HepG2 (cell line): Measurements from ENCODE around the gene RCBTB1. TPM values are rescaled to one million over a fixed set of nuclear protein-coding genes. Genes with fewer than 3 reads are reported as not detected.

Source experiments
- ATAC-seq: fragments of 200-7000 bp; cut with Tn5 transposase; 3 replicates; pipeline ENCODE4 v1.9.1; 2020; ENCODE audit warnings: mild to moderate bottlenecking, moderate library complexity
- BruUV-seq: library from RNA; stranded (reverse); fragments of 400-500 nt; replicated peaks from 2 replicates; lab custom pipeline; 2021; lab: Mats Ljungman, UMichigan
- CTCF ChIA-PET: fragments of 300-600 bp; formaldehyde crosslinking; extraction: SDS; loops from one replicate; lab custom pipeline; 2021; ENCODE audit warnings: low total read pairs, inconsistent platforms, low intra/inter-chr PET ratio; lab: Yijun Ruan, JAX
- POLR2A ChIA-PET: fragments of 350-600 bp; sonication (Branson Sonifier 250); formaldehyde crosslinking; loops from one replicate; lab custom pipeline; 2020; ENCODE audit warnings: antibody characterized with exemption, inconsistent platforms; lab: Yijun Ruan, JAX
- DNase-seq: peaks from one replicate; pipeline ENCODE4 v3.0.0-alpha.2; 2015; ENCODE audit warnings: low spot score
- FAIRE-seq: peaks from 3 replicates; lab custom pipeline; 2011; peaks lifted over from hg19 to GRCh38; lab: Jason Lieb, UNC
- H2AFZ ChIP-seq: one replicate; pipeline ENCODE4 v1.6.1; 2011; ENCODE audit warnings: low read length, inconsistent platforms
- H3K27ac ChIP-seq: fragments of 300-600 bp; 3 replicates; pipeline ENCODE4 v1.8.0; 2011; ENCODE audit warnings: mixed run types, mild to moderate bottlenecking, mixed read lengths, low read length, inconsistent platforms; ENCODE audit not compliant: insufficient read depth; ENCODE audit errors: extremely low read length
- H3K27me3 ChIP-seq, 2 experiments: fragments of 200-600 bp in 1 of 2; 2 replicates in 1 of 2; 3 replicates in 1 of 2; pipeline versions ENCODE4 v1.6.0 to v1.8.0; 2011; ENCODE audit warnings: low read length in 2 of 2, mild to moderate bottlenecking in 2 of 2, moderate library complexity in 2 of 2, inconsistent platforms in 1 of 2; ENCODE audit not compliant: insufficient read depth in 2 of 2, control insufficient read depth in 1 of 2
- H3K36me3 ChIP-seq, 2 experiments: fragments of 200-600 bp in 1 of 2; replicated peaks in 1 of 2; 2 replicates in 1 of 2; 3 replicates in 1 of 2; pipeline versions ENCODE4 v1.5.1 to v1.8.0; 2011; ENCODE audit warnings: low read length in 2 of 2, inconsistent platforms in 1 of 2; ENCODE audit not compliant: insufficient read depth in 2 of 2, control insufficient read depth in 1 of 2
- H3K4me1 ChIP-seq: 2 replicates; pipeline ENCODE4 v1.5.1; 2012; ENCODE audit warnings: low read length, inconsistent platforms; ENCODE audit not compliant: insufficient read depth
- H3K4me2 ChIP-seq: 2 replicates; pipeline ENCODE4 v1.6.0; 2011; ENCODE audit warnings: low read depth, low read length, inconsistent platforms
- H3K4me3 ChIP-seq, 3 experiments: fragments of 200-600 bp in 1 of 3; sonication (generic), shearing (Covaris generic) in 1 of 3; replicated peaks in 1 of 3; 2 replicates each; pipeline ENCODE4 v1.5.1; 2011 to 2016; ENCODE audit warnings: low read length in 3 of 3, inconsistent platforms in 2 of 3, low read depth in 2 of 3, mild to moderate bottlenecking in 2 of 3, control low read depth in 1 of 3, mixed read lengths in 1 of 3; ENCODE audit not compliant: insufficient read depth in 1 of 3
- H3K79me2 ChIP-seq: one replicate; pipeline ENCODE4 v1.6.1; 2011; ENCODE audit warnings: low read length, inconsistent platforms; ENCODE audit not compliant: insufficient read depth
- H3K9ac ChIP-seq: 2 replicates; pipeline ENCODE4 v1.6.0; 2011; ENCODE audit warnings: mild to moderate bottlenecking, low read depth, low read length, inconsistent platforms; ENCODE audit not compliant: insufficient read depth
- H3K9me3 ChIP-seq: 2 replicates; pipeline ENCODE4 v1.5.1; 2012; ENCODE audit warnings: mild to moderate bottlenecking, low read length
- H4K20me1 ChIP-seq: 2 replicates; pipeline ENCODE4 v1.6.0; 2011; ENCODE audit warnings: inconsistent platforms, mild to moderate bottlenecking, low read length, moderate library complexity; ENCODE audit not compliant: insufficient read depth
- FOSL2 ChIP-seq: sonication (generic); formaldehyde crosslinking; IDR thresholded peaks from 2 replicates; pipeline ENCODE4 v1.4.0; 2020; ENCODE audit warnings: missing genetic modification reagents
- KAT7 ChIP-seq: IDR thresholded peaks from 2 replicates; pipeline ENCODE4 v1.6.1; 2018; ENCODE audit warnings: borderline replicate concordance, missing compliant biosample characterization
- MYC ChIP-seq: sonication (generic); formaldehyde crosslinking; IDR thresholded peaks from 2 replicates; pipeline ENCODE4 v1.9.0; 2021; ENCODE audit warnings: missing genetic modification reagents, borderline replicate concordance
- NR2F2 ChIP-seq: IDR thresholded peaks from 2 replicates; pipeline ENCODE4 v1.6.1; 2012; ENCODE audit warnings: low read depth, inconsistent platforms, borderline replicate concordance
- SIN3A ChIP-seq: IDR thresholded peaks from 2 replicates; pipeline ENCODE4 v1.6.1; 2011; ENCODE audit warnings: low read depth, mild to moderate bottlenecking, control low read depth, low read length, borderline replicate concordance
- STAG1 ChIP-seq: sonication (generic); formaldehyde crosslinking; IDR thresholded peaks from 2 replicates; pipeline ENCODE4 v1.4.0; 2020; ENCODE audit warnings: missing genetic modification reagents
- TARDBP ChIP-seq: sonication (generic); formaldehyde crosslinking; IDR thresholded peaks from 2 replicates; pipeline ENCODE4 v1.8.0; 2022; ENCODE audit warnings: mild to moderate bottlenecking, missing genetic modification reagents
- TGIF2 ChIP-seq: IDR thresholded peaks from 2 replicates; pipeline ENCODE4 v1.6.1; 2016; ENCODE audit warnings: control low read depth, missing compliant biosample characterization
- ZBED4 ChIP-seq: sonication (generic); formaldehyde crosslinking; IDR thresholded peaks from 2 replicates; pipeline ENCODE4 v1.4.0; 2020; ENCODE audit warnings: missing genetic modification reagents, borderline replicate concordance
- ZBTB21 ChIP-seq: sonication (generic); formaldehyde crosslinking; IDR thresholded peaks from 2 replicates; pipeline ENCODE4 v1.4.0; 2020; ENCODE audit warnings: missing genetic modification reagents
- ZBTB7B ChIP-seq: sonication (generic); formaldehyde crosslinking; IDR thresholded peaks from 2 replicates; pipeline ENCODE4 v1.4.0; 2020; ENCODE audit warnings: missing genetic modification reagents
- ZNF280D ChIP-seq: sonication (generic); formaldehyde crosslinking; IDR thresholded peaks from 2 replicates; pipeline ENCODE4 v1.5.1; 2020; ENCODE audit warnings: mild to moderate bottlenecking, missing genetic modification reagents
- ZNF549 ChIP-seq: sonication (generic); formaldehyde crosslinking; IDR thresholded peaks from 2 replicates; pipeline ENCODE4 v1.5.0; 2020; ENCODE audit warnings: missing genetic modification reagents
- ZNF567 ChIP-seq: sonication (generic); formaldehyde crosslinking; IDR thresholded peaks from 2 replicates; pipeline ENCODE4 v1.8.1; 2023; ENCODE audit warnings: mild to moderate bottlenecking, missing genetic modification reagents, borderline replicate concordance
- ZNF724P ChIP-seq: sonication (generic); formaldehyde crosslinking; IDR thresholded peaks from 2 replicates; pipeline ENCODE4 v1.8.0; 2022; ENCODE audit warnings: missing genetic modification reagents, borderline replicate concordance
- ZNF768 ChIP-seq: sonication (generic); formaldehyde crosslinking; IDR thresholded peaks from 2 replicates; pipeline ENCODE4 v1.4.0; 2020; ENCODE audit warnings: missing genetic modification reagents
- ZNF792 ChIP-seq: IDR thresholded peaks from 2 replicates; pipeline ENCODE4 v1.6.1; 2016
- WGBS: methylation state at CpG from one replicate; pipeline ENCODE4 v1.1.6; 2017; ENCODE audit warnings: low lambda C conversion rate; 5-methylcytosine and 5-hydroxymethylcytosine counted together
- in situ Hi-C: cut with HindIII; loops from 2 replicates; pipeline ENCODE4 v1.10.0; 2017; ENCODE audit warnings: low pct_unique_long_range_greater_than_20kb; ENCODE audit not compliant: extremely low pct_ligation_motif_present
- intact Hi-C: fragments of 100-400 bp; cut with micrococcal nuclease; formaldehyde crosslinking; loops from one replicate; pipeline ENCODE4 v1.10.0; 2022; ENCODE audit not compliant: unreplicated experiment
- polyA plus RNA-seq, 8 experiments: library from polyadenylated mRNA; depleted of rRNA in 3 of 8; stranded (reverse) in 7 of 8; unstranded in 1 of 8; fragments of >200 nt; fragmentation: Illumina TruSeq in 4 of 8; extraction: Trizol in 4 of 8; gene quantifications; 2 replicates each; pipeline versions ENCODE4 v1.2.1 to v1.2.3, GENCODE V29; 2011 to 2016; ENCODE audit warnings: low read depth in 4 of 8, missing spikeins in 1 of 8, mixed read lengths in 1 of 8; ENCODE audit not compliant: insufficient read depth in 1 of 8
- total RNA-seq, 5 experiments: library from RNA; depleted of rRNA; stranded (reverse); fragments of >200 nt; fragmentation: Illumina TruSeq; extraction: Trizol; gene quantifications; 2 replicates each; pipeline ENCODE4 v1.2.3, GENCODE V29; 2016; ENCODE audit warnings: low read depth in 1 of 5

The RCBTB1 gene
- total and polyA plus RNA-seq, 2 of the 13 experiments (the other 11 are each of a cell fraction or from before 2014, with no cell fraction given), result 13.4 to 21.6 TPM

GRCh38 chr13:49495783-49496762, 89.3 kb downstream of the RCBTB1 start, which contains the start of gene PHF11:
PHF11 (plus strand) TSS chr13:49495953; CDS start chr13:49496002, 49 bp downstream.
- ChIA-PET CTCF (no interaction called here), POLR2A (interaction anchor here (1.0 to 4.4 kb wide), 7 partner anchors 10 to 182 kb away, joined by 3 to 47 read pairs (median 6); partner anchors contain the start of genes CAB39L, RCBTB1 and SETDB2)
- Histone ChIP-seq H4K20me1 (no peaks in the 10 kb centered on the region), H3K36me3 (no peaks in the 10 kb centered on the region), H2AFZ (no peak within 1 kb of the TSS), H3K27ac (peak within 1 kb of the TSS; percentile 95), H3K4me1 (peaks cover 21% of the 10 kb centered on the region), H3K4me3 (peak within 1 kb of the TSS; percentile 65 to 77 (median 75)), H3K9me3 (no peaks in the 10 kb centered on the region), H3K27me3 (no peaks in the 10 kb centered on the region), H3K9ac (peak within 1 kb of the TSS; percentile 75), H3K4me2 (peak within 1 kb of the TSS; percentile 82), H3K79me2 (no peaks in the 10 kb centered on the region)
- BruUV-seq, result no TSS peak
- ATAC-seq, result peak; percentile 90
- in situ Hi-C loops, result no loop called here
- 34% methylated on average over 12 of the region's 71 CpGs for WGBS
- DNase-seq, result peak; percentile 63
- intact Hi-C loops, result loop anchor here (2.0 to 5.0 kb wide), 2 partner anchors 29 to 44 kb away; no protein-coding TSS in a partner anchor
- no peak for FAIRE-seq
- TF ChIP-seq KAT7 (0 out of 2 replicates have a peak, but pooled peaks have one; percentile 3), STAG1 (CRISPR knock-in tag) (peak; percentile 14; the same call in 1 of the 2 replicates), ZBTB21 (CRISPR knock-in tag) (no peak), FOSL2 (CRISPR knock-in tag) (peak; percentile 27; the same call in 1 of the 2 replicates), SIN3A (peak; percentile 32; the same call in 1 of the 2 replicates), ZNF768 (peak; percentile 65; the same call in 1 of the 2 replicates), ZNF567 (CRISPR knock-in tag) (0 out of 2 replicates have a peak, but pooled peaks have one; percentile 28), MYC (CRISPR knock-in tag) (peak; percentile 79), ZNF724P (CRISPR knock-in tag) (no peak), TGIF2 (CRISPR knock-in tag) (0 out of 2 replicates have a peak, but pooled peaks have one; percentile 44), NR2F2 (0 out of 2 replicates have a peak, but pooled peaks have one; percentile 16), ZNF549 (CRISPR knock-in tag) (no peak), ZNF280D (CRISPR knock-in tag) (0 out of 2 replicates have a peak, but pooled peaks have one; percentile 11), TARDBP (CRISPR knock-in tag) (peak; percentile 57; the same call in 1 of the 2 replicates), ZBTB7B (CRISPR knock-in tag) (peak; percentile 77), ZBED4 (CRISPR knock-in tag) (no peak), ZNF792 (CRISPR knock-in tag) (0 out of 2 replicates have a peak, but pooled peaks have one; percentile 38)
